SH-SY5Y (cell line): ENCODE data around the gene GPATCH2L.

Experiments used
- GATA2 ChIP-seq: IDR thresholded peaks from 2 replicates; pipeline ENCODE4 v1.6.1; 2011; ENCODE audit warnings: mild to moderate bottlenecking, low read depth, low read length
- GATA3 ChIP-seq: IDR thresholded peaks from 2 replicates; pipeline ENCODE4 v1.6.1; 2011; ENCODE audit warnings: low read depth, mild to moderate bottlenecking, low read length, moderate library complexity

GRCh38 chr14:76109087-76109880, 42.4 kb upstream of the GPATCH2L start:
- no peak for TF ChIP-seq GATA3
- TF ChIP-seq GATA2 = no peak
